GM03348 (cell line): Measurements from ENCODE around the gene CADM2.
"Not testable (repeated sequence)": the region's sequence is repeated elsewhere in the genome, so short reads cannot be mapped to it uniquely, and the experiment has no call there.

Source experiments
- DNase-seq: peaks from one replicate; pipeline ENCODE4 v3.0.0; 2012; ENCODE audit warnings: low spot score

CADM2 gene

GRCh38 chr3:85939074-85939482 is 980.3 kb downstream of the CADM2 start:
- no peak for DNase-seq

- DNase-seq = no peak
These were observed 991.6 kb downstream of the CADM2 start for GRCh38 chr3:85950435-85950834.

- no peak for DNase-seq
These were observed 1002.0 kb downstream of the CADM2 start for GRCh38 chr3:85960793-85961192.

GRCh38 chr3:85977615-85978338 is 1019.0 kb downstream of the CADM2 start:
- no peak for DNase-seq

GRCh38 chr3:85979034-85979433 is 1020.2 kb downstream of the CADM2 start:
- no peak for DNase-seq

GRCh38 chr3:85989581-85989980 is 1030.8 kb downstream of the CADM2 start:
- not testable (repeated sequence) for DNase-seq

GRCh38 chr3:86029590-86029989 is 1070.8 kb downstream of the CADM2 start:
- no peak for DNase-seq

GRCh38 chr3:86037916-86038315 is 1079.1 kb downstream of the CADM2 start:
- DNase-seq = no peak

GRCh38 chr3:86046436-86047136 is 1087.8 kb downstream of the CADM2 start:
- no peak for DNase-seq

- no peak for DNase-seq
These were observed 1088.4 kb downstream of the CADM2 start for GRCh38 chr3:86047161-86047560.

- DNase-seq = no peak
These were observed 1092.3 kb downstream of the CADM2 start for GRCh38 chr3:86051058-86051457.

GRCh38 chr3:86056032-86056431 is 1097.2 kb downstream of the CADM2 start:
- DNase-seq = no peak

GRCh38 chr3:86056962-86057361 is 1098.2 kb downstream of the CADM2 start:
- DNase-seq = no peak

- no peak for DNase-seq
These were observed 1115.0 kb downstream of the CADM2 start for GRCh38 chr3:86073799-86074198.

- DNase-seq = no peak
These were observed 1128.5 kb downstream of the CADM2 start for GRCh38 chr3:86087160-86087871.

GRCh38 chr3:86104154-86104553 is 1145.4 kb downstream of the CADM2 start:
- no peak for DNase-seq

- DNase-seq = no peak
These were observed 1150.6 kb downstream of the CADM2 start for GRCh38 chr3:86109434-86109833.
